ENCODE results near the gene ICAM4.

The ICAM4 gene

GRCh38 chr19:10294368-10294697 is 7.6 kb downstream of the ICAM4 start:
- Histone ChIP-seq H3K9me3 (ENCODE audit: control insufficient read depth, insufficient read depth, low read length) (no peaks in the 10 kb centered on the region), H3K4me1 (ENCODE audit: control insufficient read depth, low read length) (peaks cover 47% of the 10 kb centered on the region)

GRCh38 chr19:10295305-10295846 is 8.6 kb downstream of the ICAM4 start:
- H3K9me3 ChIP-seq (ENCODE audit: control insufficient read depth, insufficient read depth, low read length) = no peaks in the 10 kb centered on the region
- peaks cover 18% of the 10 kb centered on the region for H3K27me3 ChIP-seq (ENCODE audit: control insufficient read depth, low read length)
- H3K4me2 ChIP-seq (ENCODE audit: low read length) = peak overlapping the region; percentile 97
- TF ChIP-seq CTCF (IDR thresholded peaks at IDR 0.05; ENCODE audit: low read depth, low read length, poor library complexity, severe bottlenecking) (peak; percentile 27), EZH2phosphoT487 (IDR thresholded peaks at IDR 0.05; ENCODE audit: borderline replicate concordance, low read length) (no peak)
- H4K20me1 ChIP-seq (ENCODE audit: control insufficient read depth, insufficient read depth, low read depth, low read length) = no peaks in the 10 kb centered on the region
- no peaks in the 10 kb centered on the region for H3K79me2 ChIP-seq (ENCODE audit: control insufficient read depth, low read length)
- H3K36me3 ChIP-seq (ENCODE audit: control insufficient read depth, low read length) = no peaks in the 10 kb centered on the region; the same call in 1 of the 2 replicates
- H3F3A ChIP-seq (ENCODE audit: control insufficient read depth, insufficient read depth) = no peaks in the 10 kb centered on the region
- no peak overlapping the region for H3K27ac ChIP-seq (ENCODE audit: low read depth, low read length)
- no peaks in the 10 kb centered on the region for H3K9me2 ChIP-seq (replicated peaks; ENCODE audit: control insufficient read depth, low read length)
- H3K4me1 ChIP-seq (ENCODE audit: control insufficient read depth, low read length) = peaks cover 42% of the 10 kb centered on the region
- peak overlapping the region; percentile 67 for H3K4me3 ChIP-seq (ENCODE audit: low read length)

More at GRCh38 chr19:10294368-10294697, 7.6 kb downstream of the ICAM4 start:
- H3K36me3 ChIP-seq (ENCODE audit: control insufficient read depth, low read length) = no peaks in the 10 kb centered on the region; the same call in 1 of the 2 replicates
- no peaks in the 10 kb centered on the region for H4K20me1 ChIP-seq (ENCODE audit: control insufficient read depth, insufficient read depth, low read depth, low read length)
- H3K4me3 ChIP-seq (ENCODE audit: low read length) = no peak overlapping the region
- H3K27me3 ChIP-seq (ENCODE audit: control insufficient read depth, low read length) = peaks cover 27% of the 10 kb centered on the region
- H3K27ac ChIP-seq (ENCODE audit: low read depth, low read length) = no peak overlapping the region
- no peaks in the 10 kb centered on the region for H3K9me2 ChIP-seq (replicated peaks; ENCODE audit: control insufficient read depth, low read length)
- no peaks in the 10 kb centered on the region for H3F3A ChIP-seq (ENCODE audit: control insufficient read depth, insufficient read depth)
- H3K79me2 ChIP-seq (ENCODE audit: control insufficient read depth, low read length) = no peaks in the 10 kb centered on the region
- TF ChIP-seq CTCF (IDR thresholded peaks at IDR 0.05; ENCODE audit: low read depth, low read length, poor library complexity, severe bottlenecking) = no peak
- TF ChIP-seq EZH2phosphoT487 (IDR thresholded peaks at IDR 0.05; ENCODE audit: borderline replicate concordance, low read length) = no peak
- H3K4me2 ChIP-seq (ENCODE audit: low read length) = no peak overlapping the region

GRCh38 chr19:10295847-10296591 is 9.3 kb downstream of the ICAM4 start:
- Histone ChIP-seq H3K9me2 (replicated peaks; ENCODE audit: control insufficient read depth, low read length) (no peaks in the 10 kb centered on the region), H3K4me3 (ENCODE audit: low read length) (peak overlapping the region; percentile 67), H3K4me2 (ENCODE audit: low read length) (peak overlapping the region; percentile 97), H3K27ac (ENCODE audit: low read depth, low read length) (no peak overlapping the region), H3K4me1 (ENCODE audit: control insufficient read depth, low read length) (peaks cover 36% of the 10 kb centered on the region), H3K9me3 (ENCODE audit: control insufficient read depth, insufficient read depth, low read length) (no peaks in the 10 kb centered on the region), H3K36me3 (ENCODE audit: control insufficient read depth, low read length) (no peaks in the 10 kb centered on the region; the same call in 1 of the 2 replicates), H3K79me2 (ENCODE audit: control insufficient read depth, low read length) (no peaks in the 10 kb centered on the region), H3F3A (ENCODE audit: control insufficient read depth, insufficient read depth) (no peaks in the 10 kb centered on the region), H4K20me1 (ENCODE audit: control insufficient read depth, insufficient read depth, low read depth, low read length) (no peaks in the 10 kb centered on the region), H3K27me3 (ENCODE audit: control insufficient read depth, low read length) (peaks cover 11% of the 10 kb centered on the region)
- TF ChIP-seq EZH2phosphoT487 (IDR thresholded peaks at IDR 0.05; ENCODE audit: borderline replicate concordance, low read length) (no peak), CTCF (IDR thresholded peaks at IDR 0.05; ENCODE audit: low read depth, low read length, poor library complexity, severe bottlenecking) (no peak)

Data from DOHH2 (cell line).